HG03175 (cell line): ENCODE measurements around the gene PAPOLG.
A peak's percentile ranks its signal among the peaks of the same experiment; 100 is the strongest.

Experiments
- ATAC-seq: cut with Tn5 transposase; IDR thresholded peaks from one replicate; pipeline ENCODE4 v1.9.1; 2021; ENCODE audit warnings: mild to moderate bottlenecking, moderate library complexity; ENCODE audit not compliant: unreplicated experiment

PAPOLG gene

DNA sequence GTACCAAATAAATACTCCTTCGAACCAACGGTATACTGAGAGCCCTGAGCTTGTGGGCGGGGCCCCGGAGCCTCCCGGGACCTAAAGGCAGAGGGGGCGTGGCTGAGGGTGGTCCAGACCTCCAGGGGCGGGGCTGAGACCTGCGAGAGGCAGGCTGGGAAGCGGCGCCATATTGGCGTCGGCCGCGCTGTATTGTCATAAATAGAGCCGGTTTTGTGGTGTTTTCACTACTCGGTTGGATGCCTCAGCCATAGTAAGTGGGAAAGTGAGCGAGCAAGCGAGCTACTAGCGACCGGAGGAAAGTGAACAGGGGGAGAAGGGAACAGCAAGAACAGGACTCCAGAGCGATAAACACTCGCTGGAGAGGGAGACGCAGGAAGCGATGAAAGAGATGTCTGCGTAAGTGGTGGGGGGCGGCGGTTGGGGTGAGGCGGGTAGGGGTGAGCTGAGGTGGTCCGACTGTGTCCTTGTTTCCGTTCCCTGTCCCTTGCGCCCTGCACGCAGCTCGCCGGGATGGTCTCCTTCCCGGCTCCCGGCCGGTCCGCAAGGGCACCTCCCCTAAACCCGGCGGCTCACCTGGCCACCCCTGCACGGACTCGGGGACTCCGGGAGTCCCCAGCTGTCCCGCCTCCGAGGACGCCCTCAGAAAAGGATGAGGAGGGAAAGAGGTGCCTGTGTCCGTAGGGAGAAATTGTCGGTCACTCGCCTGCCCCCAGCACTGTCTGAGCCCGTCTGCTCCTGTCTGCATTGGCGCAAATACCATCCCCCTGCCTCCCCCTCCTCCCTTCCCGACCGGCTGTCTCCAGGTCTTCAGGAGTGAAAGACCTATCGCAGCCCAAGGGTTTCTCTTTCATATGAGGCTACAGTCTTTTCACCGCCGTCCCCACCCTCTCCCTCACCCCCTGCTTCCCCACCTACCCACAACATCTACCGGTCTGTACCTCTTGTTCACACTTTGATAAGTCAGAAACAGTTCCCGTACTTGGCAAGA lies at the start of gene PAPOLG:
Gene PAPOLG (plus strand): TSS at position 172 of the 991 bp plus-strand sequence. CDS start 211 bp downstream, at position 383.
- peak; percentile 98 for ATAC-seq

DNA sequence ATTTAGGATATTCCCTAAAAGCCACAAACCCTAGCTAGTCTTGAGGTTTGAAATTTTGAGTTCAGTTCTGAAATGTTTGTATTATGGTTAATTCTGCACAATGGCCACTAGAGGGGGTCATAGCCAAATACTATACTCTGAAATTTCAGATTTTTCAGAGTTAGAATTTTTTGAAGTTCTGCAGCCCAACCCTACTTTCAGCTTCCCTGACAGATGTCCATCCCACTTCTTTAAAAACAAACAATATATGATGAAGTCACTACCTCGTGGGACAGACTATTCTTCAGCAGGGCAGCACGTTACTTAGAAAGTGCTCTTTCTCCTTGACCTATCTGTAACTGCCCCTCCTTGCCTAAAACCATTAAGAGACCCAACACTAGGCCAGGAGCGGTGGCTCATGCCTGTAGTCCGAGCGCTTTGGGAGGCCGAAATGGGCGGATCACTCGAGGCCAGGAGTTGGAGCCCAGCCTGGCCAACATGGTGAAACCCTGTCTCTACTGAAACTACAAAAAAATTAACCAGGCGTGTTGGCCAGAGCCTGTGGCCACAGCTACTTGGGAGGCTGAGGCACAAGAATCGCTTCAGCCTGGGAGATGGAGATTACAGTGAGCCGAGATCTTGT lies 48.2 kb upstream of the PAPOLG start:
- peak; percentile 68 for ATAC-seq

DNA sequence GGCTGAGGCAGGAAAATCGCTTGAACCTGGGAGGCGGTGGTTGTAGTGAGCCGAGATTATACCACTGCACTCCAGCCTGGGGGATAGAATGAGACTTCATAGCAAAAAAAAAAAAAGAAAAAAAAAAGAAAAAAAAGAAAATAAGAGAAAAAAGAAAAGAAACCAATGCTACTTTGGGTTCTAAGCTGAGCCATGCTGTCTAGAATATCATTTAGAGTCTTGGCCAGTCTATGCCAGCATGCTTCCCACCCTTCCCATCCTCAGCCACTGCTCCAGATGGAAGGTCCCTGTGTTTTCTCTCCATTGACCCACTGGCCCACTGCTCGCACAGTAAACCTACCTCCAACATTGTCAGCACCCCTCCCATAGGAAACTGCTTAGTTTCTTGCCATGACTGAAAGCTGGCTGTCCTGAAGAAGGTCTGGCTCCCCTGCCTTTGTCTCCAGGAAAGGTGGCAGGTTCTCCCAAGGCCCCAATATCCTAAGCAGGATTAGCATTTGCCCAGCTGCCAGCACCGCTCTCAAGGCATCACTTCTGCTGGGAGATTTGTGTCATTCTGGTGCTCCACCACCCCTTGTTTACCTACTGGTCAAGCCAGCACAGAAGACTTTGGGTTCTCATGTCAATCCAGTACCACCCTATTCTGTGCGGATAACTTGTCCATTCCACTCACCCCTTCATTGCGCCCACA lies 47.3 kb upstream of the PAPOLG start:
- ATAC-seq: no peak

DNA sequence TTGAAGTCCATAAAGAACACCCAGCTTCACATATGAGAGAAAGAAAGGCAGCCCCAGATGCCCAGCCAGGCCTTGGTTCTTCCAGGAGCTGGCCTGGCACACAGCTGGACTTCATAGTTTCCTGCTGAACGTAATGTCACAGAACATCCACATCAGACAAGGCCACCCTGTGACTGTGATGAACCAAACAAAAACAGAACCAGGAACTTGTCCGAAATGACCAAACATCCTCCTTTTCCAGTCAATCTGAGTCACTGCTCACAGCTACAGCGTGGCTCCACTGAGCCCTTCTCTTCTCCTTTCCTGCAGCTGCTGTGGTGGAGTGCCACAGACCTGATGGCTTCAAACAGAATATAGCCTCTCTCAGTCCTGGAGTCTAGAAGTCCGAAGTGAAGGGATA lies 45.4 kb upstream of the PAPOLG start:
- no peak for ATAC-seq

DNA sequence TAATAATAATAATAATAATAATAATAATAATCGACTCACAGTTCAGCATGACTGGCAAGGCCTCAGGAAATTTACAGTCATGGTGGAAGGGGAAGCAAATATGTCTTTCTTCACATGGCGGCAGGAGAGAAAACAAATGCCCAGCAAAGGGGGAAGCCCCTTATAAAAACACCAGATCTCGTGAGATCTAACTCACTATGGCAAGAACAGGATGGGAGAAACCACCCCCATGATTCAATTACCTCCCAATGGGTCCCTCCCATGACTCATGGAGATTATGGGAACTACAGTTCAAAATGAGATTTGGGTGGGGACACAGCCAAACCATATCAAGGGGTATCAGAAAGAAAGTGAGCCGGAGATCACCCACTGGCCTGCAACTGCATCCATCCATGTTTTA lies 40.5 kb upstream of the PAPOLG start:
- ATAC-seq: no peak

DNA sequence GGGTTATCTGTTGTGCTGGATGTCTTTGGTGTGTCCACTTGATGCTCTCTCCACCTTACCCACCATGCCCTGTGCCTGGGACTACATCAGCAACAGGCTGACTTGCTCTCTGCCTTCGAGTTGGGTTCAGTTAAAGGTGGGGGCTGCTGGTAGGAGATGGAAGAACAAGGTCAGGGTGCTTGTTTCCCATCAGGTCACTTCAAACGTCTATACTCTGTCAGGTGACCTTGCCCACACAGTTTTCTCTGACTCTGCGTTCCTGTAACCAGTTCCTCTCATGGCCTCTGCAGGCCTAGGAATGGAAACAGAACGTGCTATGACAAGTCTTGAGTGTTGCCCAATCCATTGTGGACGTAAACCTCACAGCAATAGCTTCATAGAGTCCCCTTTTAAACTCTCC lies 38.4 kb upstream of the PAPOLG start:
- no peak for ATAC-seq

DNA sequence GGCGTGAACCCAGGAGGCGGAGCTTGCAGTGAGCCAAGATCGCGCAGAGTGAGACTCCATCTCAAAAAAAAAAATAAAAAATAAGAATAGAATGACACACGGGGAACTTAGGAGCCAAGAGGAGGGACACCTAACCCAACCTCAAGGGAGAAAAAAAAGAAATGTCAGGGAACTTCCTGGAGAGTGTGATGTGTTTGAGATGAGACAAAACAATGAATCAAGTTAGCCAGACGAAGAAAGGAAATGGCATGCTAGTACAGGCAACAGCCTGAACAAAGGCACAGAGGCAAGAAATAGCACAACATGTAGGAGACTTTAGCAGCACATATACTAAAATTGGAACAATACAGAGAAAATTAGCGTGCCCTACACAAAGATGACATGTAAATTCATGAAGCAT lies 36.7 kb upstream of the PAPOLG start:
- ATAC-seq: no peak

DNA sequence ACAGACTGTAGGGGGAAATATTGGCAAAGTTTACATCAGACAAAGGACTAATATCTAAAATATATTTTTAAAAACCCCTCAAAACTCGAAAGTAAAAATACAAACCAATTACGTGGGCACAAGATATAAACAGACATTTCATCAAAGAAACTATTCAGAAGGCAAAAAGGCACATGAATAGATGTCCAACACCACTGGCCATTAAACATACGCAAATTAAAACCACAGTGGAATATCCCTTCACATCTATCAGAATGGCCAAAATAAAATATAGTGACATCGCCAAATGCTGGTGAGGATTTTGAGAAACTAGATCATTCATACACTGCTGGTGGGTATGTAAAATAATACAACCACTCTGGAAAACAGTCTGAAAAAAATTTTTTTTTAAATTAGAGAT lies 30.6 kb upstream of the PAPOLG start:
- no peak for ATAC-seq

DNA sequence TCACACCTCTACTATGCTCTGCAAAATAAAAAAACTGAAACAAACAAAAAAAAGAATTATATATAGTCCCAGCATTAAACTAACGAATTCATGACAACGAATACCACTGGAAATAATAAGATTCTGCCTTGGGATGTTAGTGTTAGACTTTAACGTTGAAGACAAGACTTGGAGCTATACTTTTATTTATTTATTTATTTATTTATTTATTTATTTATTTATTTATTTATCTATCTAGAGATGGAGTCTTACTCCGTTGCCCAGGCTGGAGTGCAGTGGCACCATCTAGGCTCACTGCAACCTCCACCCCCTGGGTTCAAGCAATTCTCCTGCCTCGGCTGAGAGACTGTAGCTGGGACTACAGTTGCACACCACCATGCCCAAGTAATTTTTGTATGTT lies 27.2 kb upstream of the PAPOLG start:
- no peak for ATAC-seq

DNA sequence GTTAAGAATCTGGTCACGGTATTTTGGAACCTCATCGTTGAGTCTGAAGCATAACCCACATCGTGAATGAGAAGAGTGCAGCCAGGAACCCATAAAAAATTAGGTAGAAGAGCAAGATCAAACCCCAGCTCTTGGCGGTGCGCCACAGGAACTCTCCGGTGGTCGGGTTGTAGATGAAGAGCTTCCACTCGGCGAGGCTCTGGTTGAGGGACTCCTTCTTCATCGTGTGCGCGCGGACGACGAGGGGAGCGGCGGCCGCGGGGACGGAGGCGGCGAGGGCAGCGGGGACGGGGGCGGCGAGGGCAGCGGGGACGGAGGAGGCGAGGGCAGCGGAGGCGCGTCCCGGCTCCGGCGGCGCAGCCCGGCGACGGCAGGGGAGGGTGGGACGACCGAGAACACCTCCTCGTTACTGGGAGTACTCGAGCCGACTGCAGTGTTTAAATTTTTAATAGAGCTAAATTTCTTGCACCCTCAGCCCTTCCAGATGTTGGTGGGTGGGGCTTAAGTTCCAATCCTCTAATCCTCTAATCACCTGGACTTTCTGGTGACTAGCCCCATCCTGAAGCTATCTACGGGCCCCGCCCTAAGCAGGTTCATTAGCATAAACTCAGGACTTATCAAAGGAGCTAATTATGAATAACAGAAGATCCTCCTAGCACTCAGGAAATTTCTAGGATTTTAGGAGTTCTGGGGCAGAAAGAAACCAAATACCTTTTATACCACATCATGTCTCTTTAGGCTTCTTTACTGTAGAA lies 20.4 kb upstream of the PAPOLG start:
- no peak for ATAC-seq

DNA sequence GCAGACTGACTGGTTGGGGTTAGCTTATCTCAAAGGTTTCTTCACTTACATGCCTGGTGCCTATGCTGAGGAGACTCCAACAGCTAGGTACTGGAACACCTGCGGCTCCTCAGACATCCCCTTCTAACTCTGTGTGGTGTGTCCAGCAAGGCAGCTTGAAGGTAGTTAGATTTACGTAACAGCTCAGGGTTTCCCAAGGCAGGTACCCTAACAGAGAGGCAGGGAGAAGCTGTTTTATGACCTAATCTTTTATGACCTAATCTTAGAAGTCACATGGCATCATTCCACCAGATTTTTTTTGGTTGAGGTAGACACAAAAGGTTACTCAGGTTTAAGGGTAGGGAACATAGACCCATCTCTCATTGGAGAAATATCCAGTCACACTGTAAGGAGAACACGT lies 17.4 kb upstream of the PAPOLG start:
- no peak for ATAC-seq

DNA sequence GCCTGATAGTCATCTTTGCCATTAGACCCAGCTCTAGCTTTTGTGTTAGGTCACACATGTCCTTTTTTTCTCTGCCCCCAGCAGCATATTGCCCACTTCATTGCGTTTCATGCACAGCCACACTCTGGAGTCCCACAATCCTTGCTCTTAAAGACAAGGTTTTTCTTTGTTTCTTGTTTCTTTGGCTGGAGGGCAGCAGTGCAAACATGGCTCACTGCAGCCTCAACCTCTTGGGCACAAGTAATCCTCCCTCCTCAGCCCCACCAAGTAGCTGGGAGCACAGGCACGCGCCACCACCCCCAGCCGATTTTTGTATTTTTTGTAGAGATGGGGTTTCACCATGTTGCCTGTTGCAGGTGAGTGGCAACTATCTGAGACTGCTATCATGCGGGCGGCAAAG lies 16.9 kb upstream of the PAPOLG start:
- ATAC-seq: no peak

DNA sequence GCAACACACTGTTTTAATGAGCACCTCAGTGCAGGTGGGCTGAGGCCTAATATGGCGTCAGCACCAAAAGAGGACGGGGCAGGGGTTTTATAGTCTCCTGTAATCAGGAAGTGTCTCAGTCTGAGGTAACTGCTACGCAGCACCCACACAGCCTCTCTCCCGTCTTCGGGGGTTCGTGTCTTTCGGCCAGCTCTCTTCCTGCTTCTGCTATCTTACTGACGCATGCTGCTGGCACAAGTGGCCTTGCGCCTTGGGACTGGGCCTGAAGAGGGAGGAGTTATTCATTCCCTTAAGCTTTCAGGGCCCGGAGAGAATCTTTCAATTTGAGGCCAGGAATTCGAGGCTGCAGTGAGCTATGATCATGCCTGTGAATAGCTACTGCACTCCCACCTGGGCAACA lies 14.5 kb upstream of the PAPOLG start:
- ATAC-seq: no peak

DNA sequence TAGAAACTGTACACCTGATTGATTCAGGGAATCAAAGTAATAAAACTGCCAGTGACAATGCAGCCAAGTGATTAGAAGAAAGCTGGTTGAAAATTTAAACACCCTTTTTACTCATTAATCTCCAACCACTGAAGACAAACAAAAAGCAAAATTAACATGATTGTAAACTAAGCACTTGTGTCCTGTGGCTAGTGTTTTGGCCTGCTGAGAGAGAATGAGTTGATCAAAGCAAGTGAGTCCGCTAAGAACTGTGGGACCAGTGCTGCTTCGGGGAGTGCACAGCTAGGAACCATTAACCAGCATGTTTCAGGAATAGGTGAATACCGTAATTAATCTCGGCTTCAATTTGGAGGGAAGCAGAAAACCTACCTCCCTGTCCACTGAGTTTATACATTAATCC lies 13.6 kb upstream of the PAPOLG start:
- ATAC-seq: no peak

DNA sequence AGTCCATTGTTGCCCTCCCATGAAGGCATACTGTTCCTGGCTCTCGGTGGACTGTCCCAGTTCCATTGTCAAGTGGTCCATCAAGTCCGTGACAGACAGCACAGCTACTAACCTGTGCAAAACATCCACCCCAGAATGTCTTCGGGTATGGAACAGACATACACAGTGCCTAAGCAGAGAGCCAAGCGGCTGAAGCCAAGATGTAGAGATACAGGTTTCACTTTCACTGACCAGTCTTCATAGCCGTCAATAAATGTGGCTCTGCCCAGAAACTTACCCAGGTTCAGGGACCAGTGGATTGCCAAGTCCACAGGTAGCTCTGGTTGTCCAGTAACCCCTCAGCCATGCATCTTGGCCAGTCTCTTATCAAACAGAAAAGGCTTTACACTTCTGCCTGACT lies 10.7 kb upstream of the PAPOLG start:
- no peak for ATAC-seq

DNA sequence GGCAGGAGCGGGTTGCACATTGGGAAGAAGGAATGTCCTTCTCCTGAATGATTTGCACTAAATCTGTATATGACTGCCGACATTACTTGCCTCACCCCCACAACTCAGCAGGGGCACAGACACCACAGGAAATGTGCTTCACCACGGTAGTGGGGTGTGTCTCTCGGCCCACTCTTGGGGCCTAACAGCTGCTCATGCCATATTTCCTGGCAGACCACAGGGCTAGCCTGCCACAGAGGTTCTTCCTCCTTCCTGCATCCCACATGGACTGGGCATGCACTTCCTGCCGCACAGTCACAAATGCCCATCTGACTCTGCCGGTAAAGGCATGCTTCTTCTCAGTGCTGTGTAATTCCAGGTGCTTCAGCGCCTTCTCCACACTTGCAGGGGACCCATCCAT lies 10.3 kb upstream of the PAPOLG start:
- ATAC-seq: no peak

DNA sequence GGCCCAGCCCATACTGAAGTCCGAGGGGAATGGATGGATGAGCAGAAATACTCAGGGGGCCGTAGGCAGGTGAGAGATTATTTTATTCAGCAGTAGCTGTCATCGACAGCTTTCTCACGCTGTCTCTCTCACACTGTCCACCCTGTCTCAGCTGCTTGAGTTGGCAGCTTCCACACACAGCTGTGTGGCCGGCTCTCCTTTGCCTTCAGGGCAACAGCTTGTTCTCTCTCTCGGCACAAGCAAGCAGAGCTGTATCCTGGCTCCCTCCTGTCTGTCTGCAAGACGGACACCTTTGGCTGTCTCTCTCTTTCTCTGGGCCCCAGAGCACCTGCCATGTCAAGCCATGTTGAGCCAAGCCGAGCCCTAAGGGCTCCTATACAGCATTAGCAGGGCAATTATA lies 9.8 kb upstream of the PAPOLG start:
- ATAC-seq: no peak

DNA sequence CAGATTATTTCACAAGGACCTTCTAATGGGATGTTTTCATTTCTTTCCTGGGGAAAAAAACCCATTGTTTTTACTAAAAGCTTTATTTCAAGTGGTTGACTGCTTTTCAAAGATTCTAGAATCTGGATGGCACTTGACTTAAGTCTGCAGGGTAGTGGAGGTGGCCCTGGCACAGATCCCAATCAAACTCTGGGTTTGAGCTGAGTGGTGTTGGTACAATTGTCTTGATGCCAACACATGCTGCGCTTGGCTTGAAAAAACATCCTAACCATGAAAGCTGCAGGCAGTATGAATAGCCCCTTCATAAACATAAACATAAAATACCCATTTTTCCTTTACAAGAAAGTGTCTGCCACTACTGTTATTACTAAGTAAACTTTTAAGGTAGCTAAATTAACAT lies 3.6 kb downstream of the PAPOLG start:
- ATAC-seq: no peak

DNA sequence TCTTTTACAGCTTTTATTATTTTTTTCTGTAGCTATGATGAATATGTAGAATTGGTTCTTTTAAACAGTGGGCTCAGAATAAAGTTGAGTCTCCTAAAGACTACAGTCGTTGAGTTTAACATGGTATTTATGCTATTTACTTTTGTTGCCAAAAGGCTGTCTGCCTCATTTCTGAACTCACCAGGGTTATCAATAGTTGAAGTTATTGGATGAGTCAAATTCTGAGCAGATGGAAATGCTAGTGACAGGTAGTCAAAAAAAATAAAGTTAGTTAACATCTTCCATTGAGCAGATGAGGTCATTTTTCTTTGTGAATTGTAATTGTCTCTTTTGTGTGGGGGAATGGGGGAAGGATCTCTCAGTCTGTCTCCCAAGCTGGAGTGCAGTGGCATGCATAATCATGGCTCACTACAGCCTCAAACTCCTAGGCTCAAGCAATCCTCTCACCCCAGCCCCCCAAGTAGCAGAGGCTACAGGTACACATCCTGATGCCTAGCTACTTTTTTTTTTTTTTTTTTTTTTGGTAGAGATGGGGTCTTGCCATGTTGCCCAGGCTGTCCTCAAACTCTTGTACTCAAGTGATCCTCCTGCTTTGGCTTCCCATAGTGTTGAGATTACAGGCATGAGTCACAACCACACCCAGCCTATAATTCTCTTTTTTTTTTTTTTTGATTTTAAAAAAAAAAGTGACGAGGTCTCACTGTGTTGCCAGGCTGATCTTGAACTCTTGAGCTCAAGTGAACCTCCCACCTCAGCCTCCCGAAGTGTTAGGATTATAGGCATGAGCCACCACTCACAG lies 8.9 kb downstream of the PAPOLG start:
- ATAC-seq: no peak

DNA sequence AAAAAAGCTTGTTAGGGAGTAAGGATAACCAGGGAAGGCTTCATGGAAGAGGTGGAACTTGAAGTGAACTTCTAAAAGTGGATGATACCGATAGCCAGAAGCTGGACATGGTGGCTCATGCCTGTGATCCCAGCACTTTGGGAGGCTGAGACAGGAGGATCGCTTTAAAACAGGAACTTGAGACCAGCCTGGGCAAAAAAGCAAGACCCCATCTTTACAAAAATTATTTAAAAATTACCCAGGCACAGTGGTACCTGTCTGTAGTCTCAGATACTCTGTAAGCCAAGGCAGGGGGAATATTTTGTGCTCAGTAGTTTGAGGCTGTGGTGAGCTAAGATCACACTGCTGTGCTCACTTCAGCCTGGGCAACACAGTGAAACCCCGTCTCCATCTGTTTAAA lies 10.2 kb downstream of the PAPOLG start:
- no peak for ATAC-seq
